ENCODE results near the gene TEC. TPM values are rescaled to one million over a fixed set of nuclear protein-coding genes. Genes with fewer than 3 reads are reported as not detected.

The TEC gene
- total RNA-seq, 1 donor from 2014 or later = 3.2 TPM

GRCh38 chr4:48249378-48249777 lies 20.3 kb downstream of the TEC start:
- DNase-seq (ENCODE audit: low read depth) = no peak
- no peaks in the 10 kb centered on the region for H3K27me3 ChIP-seq (ENCODE audit: control insufficient read depth, insufficient read depth, low read length)
- TF ChIP-seq CTCF (IDR thresholded peaks at IDR 0.05; ENCODE audit: insufficient read depth, low read length, poor library complexity, severe bottlenecking) = no peak

GRCh38 chr4:48248559-48248953 lies 21.1 kb downstream of the TEC start:
- no peaks in the 10 kb centered on the region for H3K36me3 ChIP-seq (ENCODE audit: control insufficient read depth, insufficient read depth, low read length)
- no peak overlapping the region for H3K4me3 ChIP-seq (ENCODE audit: low read depth, low read length)
- DNase-seq (ENCODE audit: low read depth) = no peak
- no peak for TF ChIP-seq CTCF (IDR thresholded peaks at IDR 0.05; ENCODE audit: insufficient read depth, low read length, poor library complexity, severe bottlenecking)
- no peaks in the 10 kb centered on the region for H3K27me3 ChIP-seq (ENCODE audit: control insufficient read depth, insufficient read depth, low read length)

More at GRCh38 chr4:48249378-48249777, 20.3 kb downstream of the TEC start:
- Histone ChIP-seq H3K36me3 (ENCODE audit: control insufficient read depth, insufficient read depth, low read length) (no peaks in the 10 kb centered on the region), H3K4me3 (ENCODE audit: low read depth, low read length) (no peak overlapping the region)

- TF ChIP-seq CTCF (IDR thresholded peaks at IDR 0.05; ENCODE audit: insufficient read depth, low read length, poor library complexity, severe bottlenecking) = no peak
- Histone ChIP-seq H3K4me3 (ENCODE audit: low read depth, low read length) (no peak overlapping the region), H3K36me3 (ENCODE audit: control insufficient read depth, insufficient read depth, low read length) (no peaks in the 10 kb centered on the region), H3K27me3 (ENCODE audit: control insufficient read depth, insufficient read depth, low read length) (no peaks in the 10 kb centered on the region)
- DNase-seq (ENCODE audit: low read depth) = no peak
These were observed 21.6 kb downstream of the TEC start for GRCh38 chr4:48247878-48248558.

GRCh38 chr4:48247142-48247877 lies 22.3 kb downstream of the TEC start:
- H3K27me3 ChIP-seq (ENCODE audit: control insufficient read depth, insufficient read depth, low read length) = no peaks in the 10 kb centered on the region
- no peak overlapping the region for H3K4me3 ChIP-seq (ENCODE audit: low read depth, low read length)
- no peak for TF ChIP-seq CTCF (IDR thresholded peaks at IDR 0.05; ENCODE audit: insufficient read depth, low read length, poor library complexity, severe bottlenecking)
- no peak for DNase-seq (ENCODE audit: low read depth)
- no peaks in the 10 kb centered on the region for H3K36me3 ChIP-seq (ENCODE audit: control insufficient read depth, insufficient read depth, low read length)

GRCh38 chr4:48244665-48245064 lies 25.0 kb downstream of the TEC start:
- Histone ChIP-seq H3K36me3 (ENCODE audit: control insufficient read depth, insufficient read depth, low read length) (no peaks in the 10 kb centered on the region), H3K4me3 (ENCODE audit: low read depth, low read length) (no peak overlapping the region), H3K27me3 (ENCODE audit: control insufficient read depth, insufficient read depth, low read length) (no peaks in the 10 kb centered on the region)
- DNase-seq (ENCODE audit: low read depth) = no peak
- no peak for TF ChIP-seq CTCF (IDR thresholded peaks at IDR 0.05; ENCODE audit: insufficient read depth, low read length, poor library complexity, severe bottlenecking)

Measured in kidney epithelial cell (primary cell).